ENCODE results near the gene C19orf18.

The C19orf18 gene

GRCh38 chr19:57947088-57947418 is 27.3 kb downstream of the C19orf18 start:
- DNase-seq = peak; percentile 4

GRCh38 chr19:57946316-57946715 is 28.0 kb downstream of the C19orf18 start:
- no peak for DNase-seq

- no peak for DNase-seq
Observed at GRCh38 chr19:57941593-57941992, 32.7 kb downstream of the C19orf18 start.

- DNase-seq = no peak
Observed at GRCh38 chr19:57935731-57936130, 38.6 kb downstream of the C19orf18 start.

GRCh38 chr19:57934820-57935665 is 39.3 kb downstream of the C19orf18 start, which contains the start of gene ZNF418:
ZNF418 (minus strand) TSS chr19:57935402; CDS start chr19:57933822, 1,580 bp downstream.
- peak; percentile 14 for DNase-seq

GRCh38 chr19:57927587-57927986 is 46.7 kb downstream of the C19orf18 start:
- DNase-seq = no peak

GRCh38 chr19:57916168-57916995 is 58.0 kb downstream of the C19orf18 start, which contains the start of gene ZNF417:
ZNF417 (minus strand) TSS chr19:57916592; CDS start chr19:57916411, 181 bp downstream.
- DNase-seq = peak; percentile 73

- DNase-seq = no peak
Observed at GRCh38 chr19:57914531-57914930, 59.8 kb downstream of the C19orf18 start.

Data from activated effector memory CD4-positive, alpha-beta T cell treated with Interleukin-2 at 50 U/mL for 16 hours (primary cell).